Transverse colon (tissue), 4 donors: ENCODE data around the gene NTRK2. TPM values are rescaled to one million over a fixed set of nuclear protein-coding genes. Genes with fewer than 3 reads are reported as not detected.

ENCODE experiments used
- DNase-seq: peaks from one replicate; pipeline ENCODE4 v3.0.0-alpha.2; 2019
- H3K27ac ChIP-seq, 4 donors: fragments of 200-600 bp; sonication (generic); 2 replicates each; pipeline ENCODE4 v1.5.1; 2016 to 2018; ENCODE audit warnings: inconsistent platforms in 4 of 4
- H3K27me3 ChIP-seq: fragments of 200-600 bp; sonication (generic); 2 replicates; pipeline ENCODE4 v1.5.1; 2017; ENCODE audit warnings: inconsistent platforms
- H3K36me3 ChIP-seq, 4 donors: fragments of 200-600 bp; sonication (generic); 2 replicates each; pipeline ENCODE4 v1.5.1; 2017 to 2019; ENCODE audit warnings: inconsistent platforms in 4 of 4
- H3K4me1 ChIP-seq, 4 donors: fragments of 200-600 bp; sonication (generic); 2 replicates each; pipeline ENCODE4 v1.5.1; 2017 to 2020; ENCODE audit warnings: inconsistent platforms in 4 of 4
- H3K4me3 ChIP-seq, 4 donors: fragments of 200-600 bp; sonication (generic); 1 replicate in 1 of 4; 2 replicates in 3 of 4; pipeline versions ENCODE4 v1.5.1 to v1.6.1; 2017 to 2019; ENCODE audit warnings: inconsistent platforms in 4 of 4
- H3K9me3 ChIP-seq, 2 donors: fragments of 200-600 bp; sonication (generic); 2 replicates each; pipeline ENCODE4 v1.5.1; 2017 to 2019; ENCODE audit warnings: inconsistent platforms in 2 of 2
- EP300 ChIP-seq: sonication (generic); formaldehyde crosslinking; IDR thresholded peaks from one replicate; pipeline ENCODE4 v1.6.1; 2017; ENCODE audit warnings: antibody characterized with exemption, low read depth
- POLR2A ChIP-seq: fragments of 450-650 bp; IDR thresholded peaks from one replicate; pipeline ENCODE4 v1.6.1; 2016; ENCODE audit warnings: antibody characterized with exemption, mild to moderate bottlenecking, moderate library complexity
- POLR2AphosphoS5 ChIP-seq, 3 donors: sonication (generic); formaldehyde crosslinking; IDR thresholded peaks; one replicate each; pipeline ENCODE4 v1.6.1; 2016; ENCODE audit warnings: antibody characterized with exemption in 3 of 3
- WGBS, 2 donors: methylation state at CpG; one replicate each; pipeline ENCODE4 v1.1.5; 2018; ENCODE audit warnings: low coverage in 1 of 2; 5-methylcytosine and 5-hydroxymethylcytosine counted together
- in situ Hi-C, 4 donors: fragments of 200-750 bp; cut with MboI; loops; one replicate each; pipeline versions ENCODE4 v1.15.0 to v1.15.1; 2017; ENCODE audit warnings: low sequenced_read_pairs in 3 of 4, low pct_ligation_motif_present in 1 of 4, low pct_unique_long_range_greater_than_20kb in 1 of 4
- intact Hi-C: fragments of 100-400 bp; cut with DNase I; formaldehyde crosslinking; loops from one replicate; pipeline ENCODE4 v1.15.1; 2023; ENCODE audit warnings: low total_unique reads
- total RNA-seq, 4 donors: library from RNA; depleted of rRNA; stranded (reverse); fragments of >200 nt; gene quantifications; one replicate each; pipeline ENCODE4 v1.1.0, GENCODE V29; 2016
- TF ChIP-seq, protein P1 (sequence below), 5 experiments: fragments of 200-600 bp in 3 of 5; fragments of 450-650 bp in 2 of 5; sonication (generic) in 3 of 5; IDR thresholded peaks; 1 replicate in 2 of 5; 2 replicates in 3 of 5; pipeline ENCODE4 v1.5.1; 2016 to 2017; ENCODE audit warnings: antibody characterized with exemption in 5 of 5, inconsistent platforms in 3 of 5, mild to moderate bottlenecking in 2 of 5, moderate library complexity in 1 of 5

NTRK2 gene
- total RNA-seq, 4 donors from 2014 or later: 2.2 to 10.1 (median 6.4) TPM

DNA sequence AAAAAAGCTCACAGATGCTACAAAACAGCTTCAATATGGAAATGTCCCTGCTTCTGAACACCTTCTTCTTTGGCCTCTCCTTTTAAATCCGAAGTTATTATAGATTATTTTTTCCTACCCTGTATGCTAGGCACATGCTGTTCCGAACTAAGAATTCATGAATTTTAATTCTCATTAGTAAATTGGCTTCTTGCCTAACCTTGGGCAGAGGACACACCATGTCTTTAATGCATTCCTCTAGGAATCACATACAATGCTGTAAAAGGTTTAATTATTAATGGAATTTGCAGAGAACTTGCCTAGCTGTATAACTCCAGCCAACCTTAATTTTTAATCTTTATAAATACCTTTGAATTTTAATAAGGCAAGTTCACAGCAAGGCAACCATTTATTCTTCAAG lies 234.4 kb downstream of the NTRK2 start:
- no peak overlapping the region for H3K27ac ChIP-seq
- TF ChIP-seq POLR2AphosphoS5 (IDR thresholded peaks at IDR 0.05): no peak
- no peak for TF ChIP-seq EP300
- TF ChIP-seq, protein P1, sequence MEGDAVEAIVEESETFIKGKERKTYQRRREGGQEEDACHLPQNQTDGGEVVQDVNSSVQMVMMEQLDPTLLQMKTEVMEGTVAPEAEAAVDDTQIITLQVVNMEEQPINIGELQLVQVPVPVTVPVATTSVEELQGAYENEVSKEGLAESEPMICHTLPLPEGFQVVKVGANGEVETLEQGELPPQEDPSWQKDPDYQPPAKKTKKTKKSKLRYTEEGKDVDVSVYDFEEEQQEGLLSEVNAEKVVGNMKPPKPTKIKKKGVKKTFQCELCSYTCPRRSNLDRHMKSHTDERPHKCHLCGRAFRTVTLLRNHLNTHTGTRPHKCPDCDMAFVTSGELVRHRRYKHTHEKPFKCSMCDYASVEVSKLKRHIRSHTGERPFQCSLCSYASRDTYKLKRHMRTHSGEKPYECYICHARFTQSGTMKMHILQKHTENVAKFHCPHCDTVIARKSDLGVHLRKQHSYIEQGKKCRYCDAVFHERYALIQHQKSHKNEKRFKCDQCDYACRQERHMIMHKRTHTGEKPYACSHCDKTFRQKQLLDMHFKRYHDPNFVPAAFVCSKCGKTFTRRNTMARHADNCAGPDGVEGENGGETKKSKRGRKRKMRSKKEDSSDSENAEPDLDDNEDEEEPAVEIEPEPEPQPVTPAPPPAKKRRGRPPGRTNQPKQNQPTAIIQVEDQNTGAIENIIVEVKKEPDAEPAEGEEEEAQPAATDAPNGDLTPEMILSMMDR (IDR thresholded peaks at IDR 0.05): no peak
- no peak for TF ChIP-seq POLR2A
- no peaks in the 10 kb centered on the region for H3K36me3 ChIP-seq
- DNase-seq: no peak
- intact Hi-C loops (no loop called here), in situ Hi-C loops (no loop called here)
- no peak overlapping the region for H3K4me3 ChIP-seq
- H3K4me1 ChIP-seq: peaks cover 0 to 8% (median 0%) of the 10 kb centered on the region in 4 donors
- H3K27me3 ChIP-seq: no peaks in the 10 kb centered on the region
- H3K9me3 ChIP-seq: no peaks in the 10 kb centered on the region
- WGBS, 2 donors: 71 to 73% methylated on average over 2 of the region's 2 CpGs

- H3K27ac ChIP-seq: peak overlapping the region; percentile 69 to 79 (median 72)
- 77 to 83% methylated on average over 2 of the region's 2 CpGs for WGBS, 2 donors
- H3K36me3 ChIP-seq: no peaks in the 10 kb centered on the region
- peaks cover 0 to 40% (median 26%) of the 10 kb centered on the region in 4 donors for H3K4me1 ChIP-seq
- H3K9me3 ChIP-seq: no peaks in the 10 kb centered on the region
- no peaks in the 10 kb centered on the region for H3K27me3 ChIP-seq
- intact Hi-C loops: no loop called here
- H3K4me3 ChIP-seq: no peak overlapping the region
- TF ChIP-seq EP300 (no peak), POLR2A (no peak), POLR2AphosphoS5 (IDR thresholded peaks at IDR 0.05) (no peak)
- TF ChIP-seq, protein P1 (IDR thresholded peaks at IDR 0.05): no peak
- in situ Hi-C loops: no loop called here
- DNase-seq: no peak
Observed at GRCh38 chr9:84916769-84917168, 247.2 kb downstream of the NTRK2 start.

DNA sequence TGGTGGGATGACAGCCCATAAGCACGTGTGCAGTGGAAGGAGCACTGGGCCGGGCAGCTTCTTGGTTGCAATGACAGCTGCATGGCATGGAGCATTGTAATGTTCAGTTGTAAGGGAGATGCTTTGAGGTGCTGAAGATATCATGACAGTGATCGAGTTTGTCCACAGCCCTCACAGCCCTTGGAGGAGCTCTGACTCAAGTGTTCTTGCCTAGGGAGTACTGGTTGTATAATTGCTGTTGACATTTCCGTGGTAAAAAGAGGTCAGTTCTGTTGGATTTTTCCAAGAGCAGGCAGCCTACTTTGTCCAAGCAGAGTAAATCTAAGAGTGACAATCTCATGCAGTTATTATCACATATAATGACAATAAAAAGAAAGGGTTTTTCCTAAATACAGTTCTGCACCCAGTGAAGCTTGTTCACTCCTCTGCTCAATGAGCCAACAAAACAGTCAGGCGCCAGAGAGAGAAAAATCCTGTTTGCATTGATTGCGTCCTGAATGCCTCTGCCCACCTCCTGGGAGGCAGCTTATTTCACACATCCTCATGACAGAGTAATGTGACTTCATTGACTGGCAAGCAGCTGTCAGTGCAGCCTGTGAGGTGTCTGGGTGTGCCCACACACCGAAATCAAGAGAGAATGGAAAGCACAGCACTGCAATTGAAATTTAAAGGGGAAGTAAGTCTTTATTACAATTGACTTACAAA lies 248.0 kb downstream of the NTRK2 start:
- no peaks in the 10 kb centered on the region for H3K9me3 ChIP-seq
- intact Hi-C loops (no loop called here), in situ Hi-C loops (no loop called here)
- peaks cover 0 to 40% (median 26%) of the 10 kb centered on the region in 4 donors for H3K4me1 ChIP-seq
- DNase-seq: peak; percentile 62
- H3K4me3 ChIP-seq: no peak overlapping the region
- peak overlapping the region; percentile 69 to 79 (median 72) for H3K27ac ChIP-seq
- H3K36me3 ChIP-seq: no peaks in the 10 kb centered on the region
- no peaks in the 10 kb centered on the region for H3K27me3 ChIP-seq
- TF ChIP-seq EP300 (no peak), POLR2A (no peak), POLR2AphosphoS5 (IDR thresholded peaks at IDR 0.05) (no peak)
- TF ChIP-seq, protein P1 (IDR thresholded peaks at IDR 0.05): no peak
- WGBS, 2 donors: 33 to 37% methylated on average over 4 to 7 of the region's 7 CpGs

- no peak for DNase-seq
- Histone ChIP-seq H3K36me3 (no peaks in the 10 kb centered on the region), H3K9me3 (no peaks in the 10 kb centered on the region), H3K4me3 (no peak overlapping the region), H3K27ac (peak overlapping the region; percentile 69 to 79 (median 72)), H3K4me1 (peaks cover 0 to 40% (median 26%) of the 10 kb centered on the region in 4 donors), H3K27me3 (no peaks in the 10 kb centered on the region)
- in situ Hi-C loops (no loop called here), intact Hi-C loops (no loop called here)
- 51 to 53% methylated on average over 3 of the region's 3 CpGs for WGBS, 2 donors
- TF ChIP-seq POLR2A: no peak
- no peak for TF ChIP-seq EP300
- TF ChIP-seq, protein P1 (IDR thresholded peaks at IDR 0.05): no peak
- TF ChIP-seq POLR2AphosphoS5 (IDR thresholded peaks at IDR 0.05): no peak
Observed at GRCh38 chr9:84919440-84919839, 249.9 kb downstream of the NTRK2 start.
